SU-DHL-6 (cell line): Measurements from ENCODE around the gene BFAR.
"Not testable (repeated sequence)": the region's sequence is repeated elsewhere in the genome, so short reads cannot be mapped to it uniquely, and the experiment has no call there.

Experiments
- CTCF ChIP-seq: fragments of 200-600 bp; sonication (generic); IDR thresholded peaks from one replicate; pipeline ENCODE4 v1.5.1; 2017; ENCODE audit warnings: antibody characterized with exemption, mild to moderate bottlenecking, low read length, moderate library complexity; ENCODE audit not compliant: insufficient read depth, poor library complexity, severe bottlenecking
- EZH2phosphoT487 ChIP-seq: fragments of 200-600 bp; sonication (generic), shearing (Covaris generic); conservative IDR thresholded peaks from 2 replicates; pipeline ENCODE4 v1.6.1; 2018; ENCODE audit warnings: mild to moderate bottlenecking, antibody characterized with exemption, low read length, moderate library complexity, mixed read lengths

- not testable (repeated sequence) for TF ChIP-seq CTCF, EZH2phosphoT487
Observed at GRCh38 chr16:14636179-14636950, 3.6 kb downstream of the BFAR start.
